ENCODE results near the gene TLR2.

Gene TLR2

DNA sequence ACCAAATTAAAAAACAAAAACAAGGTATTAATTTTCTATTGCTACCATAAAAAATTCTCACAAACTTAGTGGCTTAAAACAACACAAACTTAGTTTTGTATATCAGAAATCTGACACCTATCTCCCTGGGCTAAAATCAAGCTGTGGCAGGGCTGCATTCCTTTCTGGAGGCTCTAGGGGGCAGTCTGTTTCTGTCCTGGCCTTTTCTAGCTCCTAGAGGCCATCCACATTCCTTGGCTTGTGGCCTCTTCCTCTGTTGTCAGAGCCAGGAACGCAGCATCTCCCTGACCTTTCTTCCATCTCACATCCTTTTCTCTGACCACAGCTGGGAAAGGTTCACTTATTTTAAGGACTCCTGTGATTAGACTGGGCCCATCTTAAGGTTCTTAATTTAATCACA lies 38.9 kb upstream of the TLR2 start:
- H3K36me3 ChIP-seq (ENCODE audit: insufficient read depth, low read depth, low read length), result no peaks in the 10 kb centered on the region
- no peaks in the 10 kb centered on the region for H3K27me3 ChIP-seq (ENCODE audit: insufficient read depth, low read length)
- no peak overlapping the region for H3K4me3 ChIP-seq (ENCODE audit: low read length)
- no peak overlapping the region for H3K9ac ChIP-seq (ENCODE audit: low read depth, low read length)
- no peak overlapping the region for H3K27ac ChIP-seq (ENCODE audit: low read length)
- 0 out of 2 replicates have a peak, but pooled peaks cover 2% of the 10 kb centered on the region for H3K4me1 ChIP-seq (ENCODE audit: insufficient read depth, low read length)
- H3K9me3 ChIP-seq (ENCODE audit: insufficient read depth, low read depth, low read length), result peaks cover 10% of the 10 kb centered on the region

DNA sequence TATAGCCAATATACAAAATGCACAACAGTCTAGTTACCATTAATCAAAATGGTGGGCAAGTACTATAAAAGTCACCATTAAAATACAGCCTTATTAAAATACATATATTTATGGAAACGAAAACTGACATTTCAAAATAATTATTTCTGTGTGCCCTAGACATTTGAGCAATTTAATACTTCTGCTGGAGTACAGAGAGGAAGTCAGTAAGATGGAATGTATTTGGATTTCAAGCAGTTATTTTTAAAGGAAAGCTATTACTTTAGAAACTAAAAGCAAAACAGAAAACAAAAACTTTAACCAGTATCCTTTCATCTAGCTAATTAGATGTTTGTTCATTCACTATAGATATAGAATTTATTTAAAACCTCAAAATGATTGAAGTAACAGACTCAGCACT lies 37.8 kb upstream of the TLR2 start:
- 0 out of 2 replicates have a peak, but pooled peaks cover 2% of the 10 kb centered on the region for H3K4me1 ChIP-seq (ENCODE audit: insufficient read depth, low read length)
- no peak overlapping the region for H3K4me3 ChIP-seq (ENCODE audit: low read length)
- H3K9me3 ChIP-seq (ENCODE audit: insufficient read depth, low read depth, low read length), result peaks cover 10% of the 10 kb centered on the region
- no peaks in the 10 kb centered on the region for H3K27me3 ChIP-seq (ENCODE audit: insufficient read depth, low read length)
- H3K27ac ChIP-seq (ENCODE audit: low read length), result no peak overlapping the region
- no peak overlapping the region for H3K9ac ChIP-seq (ENCODE audit: low read depth, low read length)
- no peaks in the 10 kb centered on the region for H3K36me3 ChIP-seq (ENCODE audit: insufficient read depth, low read depth, low read length)

DNA sequence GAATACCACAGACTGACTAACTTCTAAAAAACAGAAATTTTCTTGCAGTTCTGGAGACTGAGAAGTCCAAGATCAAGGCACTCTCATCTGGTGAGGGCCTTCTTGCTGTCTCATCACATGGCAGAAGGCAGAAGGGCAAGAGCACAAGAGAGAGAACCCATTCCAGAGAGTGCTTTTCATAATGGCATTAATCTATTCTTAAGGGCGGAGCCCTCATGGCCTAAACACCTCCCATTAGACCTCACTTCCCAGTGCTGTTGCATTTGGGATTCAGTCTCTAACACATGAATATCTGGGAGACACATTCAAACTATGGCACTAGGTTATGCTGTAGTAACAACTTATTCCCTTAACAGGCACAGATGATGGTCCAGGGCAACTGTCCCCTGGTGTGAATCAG lies 37.1 kb upstream of the TLR2 start:
- H3K36me3 ChIP-seq (ENCODE audit: insufficient read depth, low read depth, low read length), result no peaks in the 10 kb centered on the region
- H3K9ac ChIP-seq (ENCODE audit: low read depth, low read length), result no peak overlapping the region
- H3K4me1 ChIP-seq (ENCODE audit: insufficient read depth, low read length), result 0 out of 2 replicates have a peak, but pooled peaks cover 4% of the 10 kb centered on the region
- H3K9me3 ChIP-seq (ENCODE audit: insufficient read depth, low read depth, low read length), result peaks cover 10% of the 10 kb centered on the region
- no peak overlapping the region for H3K4me3 ChIP-seq (ENCODE audit: low read length)
- H3K27me3 ChIP-seq (ENCODE audit: insufficient read depth, low read length), result no peaks in the 10 kb centered on the region
- no peak overlapping the region for H3K27ac ChIP-seq (ENCODE audit: low read length)

DNA sequence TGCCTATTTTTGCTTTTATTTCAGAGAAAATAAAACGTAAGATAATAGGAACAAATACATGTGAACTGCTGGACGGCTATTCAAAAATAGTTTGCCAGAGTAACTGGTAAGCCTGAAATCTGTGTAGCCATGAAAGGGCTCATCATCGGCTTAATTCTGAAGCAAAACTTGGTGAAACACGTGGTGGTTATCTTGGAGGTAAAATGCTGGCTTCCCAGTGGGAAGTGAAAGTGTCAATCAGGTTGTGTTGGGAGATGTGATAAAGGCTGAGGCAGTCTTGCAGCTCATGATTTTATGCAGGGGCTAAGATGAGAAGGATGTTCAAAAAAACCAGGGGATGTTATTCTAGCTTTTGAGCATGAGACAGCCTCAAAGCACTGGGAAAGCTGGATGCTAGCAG lies 36.1 kb upstream of the TLR2 start:
- Histone ChIP-seq H3K9me3 (ENCODE audit: insufficient read depth, low read depth, low read length) (peaks cover 10% of the 10 kb centered on the region), H3K36me3 (ENCODE audit: insufficient read depth, low read depth, low read length) (no peaks in the 10 kb centered on the region), H3K4me3 (ENCODE audit: low read length) (no peak overlapping the region), H3K4me1 (ENCODE audit: insufficient read depth, low read length) (0 out of 2 replicates have a peak, but pooled peaks cover 4% of the 10 kb centered on the region), H3K27me3 (ENCODE audit: insufficient read depth, low read length) (no peaks in the 10 kb centered on the region), H3K27ac (ENCODE audit: low read length) (no peak overlapping the region), H3K9ac (ENCODE audit: low read depth, low read length) (no peak overlapping the region)

DNA sequence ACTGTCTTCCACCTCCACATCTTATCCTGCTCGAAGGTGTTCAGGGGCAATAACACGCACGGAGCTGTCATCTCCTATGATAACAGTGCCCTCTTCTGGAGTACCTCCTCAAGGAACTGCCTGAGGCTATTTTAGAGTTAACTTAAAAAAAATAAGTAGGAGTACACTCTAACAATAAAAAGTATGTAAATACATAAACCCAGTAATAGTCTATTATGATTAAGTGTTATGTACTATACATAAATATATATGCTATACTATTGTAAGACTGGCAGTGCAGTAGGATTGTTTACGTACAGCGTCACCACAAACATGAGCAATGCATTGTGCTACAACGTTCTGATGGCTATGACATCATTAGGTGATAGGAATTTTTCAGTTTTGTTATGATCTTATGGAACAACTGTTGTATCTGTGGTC lies 34.5 kb upstream of the TLR2 start:
- Histone ChIP-seq H3K9me3 (ENCODE audit: insufficient read depth, low read depth, low read length) (peaks cover 10% of the 10 kb centered on the region), H3K4me3 (ENCODE audit: low read length) (no peak overlapping the region), H3K27me3 (ENCODE audit: insufficient read depth, low read length) (no peaks in the 10 kb centered on the region), H3K9ac (ENCODE audit: low read depth, low read length) (no peak overlapping the region), H3K4me1 (ENCODE audit: insufficient read depth, low read length) (0 out of 2 replicates have a peak, but pooled peaks cover 4% of the 10 kb centered on the region), H3K27ac (ENCODE audit: low read length) (no peak overlapping the region), H3K36me3 (ENCODE audit: insufficient read depth, low read depth, low read length) (no peaks in the 10 kb centered on the region)

DNA sequence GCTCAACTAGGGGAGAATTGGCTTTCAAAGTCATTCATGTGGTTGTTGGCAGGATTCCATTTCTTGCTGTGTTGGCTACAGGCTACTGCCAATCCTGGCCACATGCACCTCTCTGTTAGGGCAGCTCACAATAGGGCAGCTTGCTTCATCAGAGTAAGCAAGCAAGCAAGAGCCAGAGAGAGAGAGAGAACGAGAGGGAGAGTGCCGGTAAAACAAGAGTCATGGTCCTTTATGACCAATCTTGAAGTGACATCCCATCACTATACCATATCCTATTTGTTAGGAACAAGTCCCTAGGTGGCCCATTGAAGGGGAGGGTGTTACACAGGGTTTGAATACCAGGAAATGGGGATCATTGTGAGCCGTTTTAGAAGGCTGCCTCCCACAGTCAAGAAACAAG lies 33.0 kb upstream of the TLR2 start:
- no peaks in the 10 kb centered on the region for H3K27me3 ChIP-seq (ENCODE audit: insufficient read depth, low read length)
- H3K27ac ChIP-seq (ENCODE audit: low read length), result no peak overlapping the region
- no peak overlapping the region for H3K4me3 ChIP-seq (ENCODE audit: low read length)
- no peak overlapping the region for H3K9ac ChIP-seq (ENCODE audit: low read depth, low read length)
- no peaks in the 10 kb centered on the region for H3K9me3 ChIP-seq (ENCODE audit: insufficient read depth, low read depth, low read length)
- no peaks in the 10 kb centered on the region for H3K36me3 ChIP-seq (ENCODE audit: insufficient read depth, low read depth, low read length)
- H3K4me1 ChIP-seq (ENCODE audit: insufficient read depth, low read length), result 0 out of 2 replicates have a peak, but pooled peaks cover 4% of the 10 kb centered on the region

DNA sequence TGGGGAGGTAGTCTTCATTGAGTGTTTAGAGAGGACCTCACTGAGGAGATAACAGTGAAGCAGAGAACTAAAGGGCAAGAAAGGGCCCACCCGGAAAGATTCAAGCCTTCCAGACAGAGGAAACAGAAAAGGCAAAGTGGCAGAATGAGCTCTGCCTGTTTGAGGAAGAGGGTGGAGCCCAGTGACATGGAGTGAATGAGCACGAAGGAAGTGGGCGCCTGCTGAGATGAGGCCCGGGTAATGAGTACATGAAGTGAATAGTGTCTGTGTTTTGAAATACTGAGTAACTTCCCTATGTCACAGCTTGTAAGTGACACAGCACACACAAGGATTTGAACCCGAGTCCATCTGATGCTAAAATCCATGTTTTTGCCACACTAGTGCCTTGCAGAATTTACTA lies 32.5 kb upstream of the TLR2 start:
- no peaks in the 10 kb centered on the region for H3K9me3 ChIP-seq (ENCODE audit: insufficient read depth, low read depth, low read length)
- no peak overlapping the region for H3K27ac ChIP-seq (ENCODE audit: low read length)
- H3K9ac ChIP-seq (ENCODE audit: low read depth, low read length), result no peak overlapping the region
- no peak overlapping the region for H3K4me3 ChIP-seq (ENCODE audit: low read length)
- H3K4me1 ChIP-seq (ENCODE audit: insufficient read depth, low read length), result 0 out of 2 replicates have a peak, but pooled peaks cover 4% of the 10 kb centered on the region
- no peaks in the 10 kb centered on the region for H3K36me3 ChIP-seq (ENCODE audit: insufficient read depth, low read depth, low read length)
- H3K27me3 ChIP-seq (ENCODE audit: insufficient read depth, low read length), result no peaks in the 10 kb centered on the region

DNA sequence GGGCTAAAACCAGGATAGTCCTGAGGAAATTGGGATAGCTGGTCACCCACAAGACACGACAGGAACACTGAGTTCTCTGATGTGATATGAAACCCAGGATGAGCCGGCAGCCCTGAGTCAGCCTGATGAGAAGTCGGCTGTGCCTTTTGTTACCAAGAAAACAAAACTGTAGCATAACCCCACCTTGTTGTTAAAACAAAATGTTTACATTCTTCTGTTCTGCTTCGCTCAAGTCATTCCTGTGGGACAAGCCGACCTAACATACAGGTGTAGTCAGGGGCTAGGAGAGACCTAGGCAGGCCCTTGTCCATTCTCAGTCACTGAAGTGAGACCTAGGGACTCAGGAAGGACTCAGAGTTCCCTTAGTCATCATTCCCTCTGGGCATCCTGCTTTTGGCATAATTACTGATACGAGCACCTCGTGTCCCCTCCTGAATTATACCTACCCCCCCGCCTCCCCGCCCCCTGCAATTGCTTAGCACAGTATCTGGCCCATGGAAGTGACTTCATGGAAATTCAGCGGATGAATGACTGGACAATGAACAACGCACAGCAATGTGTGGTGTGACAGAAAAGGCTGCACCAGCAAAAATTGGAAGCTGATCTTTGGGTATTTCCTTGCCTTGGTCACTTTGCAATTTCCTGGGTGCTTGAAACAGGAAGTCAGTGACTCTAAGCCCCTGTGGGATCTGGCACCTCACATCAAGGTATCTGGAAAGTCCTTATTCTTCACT lies 31.9 kb upstream of the TLR2 start:
- no peaks in the 10 kb centered on the region for H3K27me3 ChIP-seq (ENCODE audit: insufficient read depth, low read length)
- H3K4me1 ChIP-seq (ENCODE audit: insufficient read depth, low read length), result 0 out of 2 replicates have a peak, but pooled peaks cover 4% of the 10 kb centered on the region
- no peaks in the 10 kb centered on the region for H3K9me3 ChIP-seq (ENCODE audit: insufficient read depth, low read depth, low read length)
- no peaks in the 10 kb centered on the region for H3K36me3 ChIP-seq (ENCODE audit: insufficient read depth, low read depth, low read length)
- H3K27ac ChIP-seq (ENCODE audit: low read length), result no peak overlapping the region
- H3K9ac ChIP-seq (ENCODE audit: low read depth, low read length), result no peak overlapping the region
- no peak overlapping the region for H3K4me3 ChIP-seq (ENCODE audit: low read length)

DNA sequence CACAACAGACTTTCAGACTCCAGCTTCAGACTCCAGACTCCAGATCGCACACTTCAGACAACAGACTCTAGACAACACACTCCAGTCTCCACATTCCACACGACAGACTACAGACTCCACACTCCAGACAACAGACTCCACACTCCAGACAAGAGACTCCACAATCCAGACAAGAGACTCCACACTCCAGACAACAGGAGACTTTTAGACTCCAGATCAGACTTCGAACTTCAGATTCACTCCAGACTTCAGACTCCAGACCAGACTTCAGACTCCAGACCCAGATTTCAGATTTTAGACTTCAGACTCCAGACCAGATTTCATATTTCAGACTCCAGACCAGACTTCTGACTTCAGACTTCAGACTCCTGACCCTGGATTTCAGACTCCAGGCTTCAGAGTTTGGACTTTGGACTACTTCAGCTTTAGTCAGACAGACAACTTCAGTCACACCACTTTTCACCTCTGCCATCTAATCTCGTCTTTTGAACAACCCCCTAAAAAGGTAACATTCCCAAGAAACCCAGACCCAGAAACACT lies 29.0 kb upstream of the TLR2 start:
- no peaks in the 10 kb centered on the region for H3K9me3 ChIP-seq (ENCODE audit: insufficient read depth, low read depth, low read length)
- H3K4me3 ChIP-seq (ENCODE audit: low read length), result no peak overlapping the region
- no peak overlapping the region for H3K27ac ChIP-seq (ENCODE audit: low read length)
- H3K4me1 ChIP-seq (ENCODE audit: insufficient read depth, low read length), result 0 out of 2 replicates have a peak, but pooled peaks cover 2% of the 10 kb centered on the region
- no peak overlapping the region for H3K9ac ChIP-seq (ENCODE audit: low read depth, low read length)
- H3K27me3 ChIP-seq (ENCODE audit: insufficient read depth, low read length), result no peaks in the 10 kb centered on the region
- H3K36me3 ChIP-seq (ENCODE audit: insufficient read depth, low read depth, low read length), result no peaks in the 10 kb centered on the region

DNA sequence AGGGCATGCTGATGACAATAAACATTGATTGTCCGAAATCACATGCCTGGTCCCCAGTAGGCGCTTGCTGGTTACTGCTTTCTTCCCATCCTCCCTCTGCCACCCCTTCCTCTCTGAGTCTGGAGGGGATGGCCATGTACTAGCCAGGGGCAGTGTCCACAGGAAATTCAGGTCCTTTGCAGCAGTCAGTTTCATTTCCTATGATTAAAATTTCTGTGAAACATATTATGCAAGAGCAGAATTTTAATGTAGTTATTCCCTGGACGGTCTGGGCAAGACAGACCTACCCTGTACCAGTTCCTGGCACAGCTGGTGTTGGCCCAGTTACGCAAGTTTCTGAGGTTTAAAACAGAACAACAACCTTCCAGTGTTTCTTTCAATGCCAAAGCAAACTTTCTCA lies 28.2 kb upstream of the TLR2 start:
- Histone ChIP-seq H3K9me3 (ENCODE audit: insufficient read depth, low read depth, low read length) (no peaks in the 10 kb centered on the region), H3K9ac (ENCODE audit: low read depth, low read length) (no peak overlapping the region), H3K4me1 (ENCODE audit: insufficient read depth, low read length) (0 out of 2 replicates have a peak, but pooled peaks cover 2% of the 10 kb centered on the region), H3K27me3 (ENCODE audit: insufficient read depth, low read length) (no peaks in the 10 kb centered on the region), H3K36me3 (ENCODE audit: insufficient read depth, low read depth, low read length) (no peaks in the 10 kb centered on the region), H3K4me3 (ENCODE audit: low read length) (no peak overlapping the region), H3K27ac (ENCODE audit: low read length) (no peak overlapping the region)

DNA sequence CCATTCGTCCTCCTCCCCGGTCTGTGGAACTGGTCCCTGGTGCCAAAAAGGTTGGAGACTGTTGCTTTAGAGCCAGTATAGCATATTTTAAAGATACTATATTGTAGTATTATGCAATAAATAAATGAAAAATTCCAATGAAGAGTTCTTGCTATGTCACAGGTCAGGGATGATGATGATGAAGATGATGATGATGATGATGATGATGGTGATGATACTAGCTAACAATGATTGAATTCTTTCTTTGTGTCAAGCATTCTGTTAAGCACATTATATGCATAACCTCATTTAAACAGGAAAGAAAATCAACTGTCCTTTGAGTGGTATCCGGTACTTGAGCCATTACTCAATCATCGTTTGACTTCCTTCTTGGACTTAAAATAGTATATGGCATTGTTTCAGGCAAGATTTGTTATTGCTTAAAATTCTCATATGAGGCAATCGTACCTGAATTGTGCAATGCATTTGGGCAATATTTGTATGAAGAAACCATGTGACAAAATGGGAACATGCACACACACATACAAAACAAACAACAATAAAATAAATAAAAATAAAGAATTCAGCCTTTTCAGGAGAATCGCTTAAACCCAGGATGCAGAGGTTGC lies 22.8 kb upstream of the TLR2 start:
- H3K27ac ChIP-seq (ENCODE audit: low read length), result no peak overlapping the region
- no peak overlapping the region for H3K4me3 ChIP-seq (ENCODE audit: low read length)
- peaks cover 6% of the 10 kb centered on the region; the same call in 1 of the 2 replicates for H3K9me3 ChIP-seq (ENCODE audit: insufficient read depth, low read depth, low read length)
- H3K4me1 ChIP-seq (ENCODE audit: insufficient read depth, low read length), result no peaks in the 10 kb centered on the region
- H3K27me3 ChIP-seq (ENCODE audit: insufficient read depth, low read length), result no peaks in the 10 kb centered on the region
- no peaks in the 10 kb centered on the region for H3K36me3 ChIP-seq (ENCODE audit: insufficient read depth, low read depth, low read length)
- H3K9ac ChIP-seq (ENCODE audit: low read depth, low read length), result no peak overlapping the region

DNA sequence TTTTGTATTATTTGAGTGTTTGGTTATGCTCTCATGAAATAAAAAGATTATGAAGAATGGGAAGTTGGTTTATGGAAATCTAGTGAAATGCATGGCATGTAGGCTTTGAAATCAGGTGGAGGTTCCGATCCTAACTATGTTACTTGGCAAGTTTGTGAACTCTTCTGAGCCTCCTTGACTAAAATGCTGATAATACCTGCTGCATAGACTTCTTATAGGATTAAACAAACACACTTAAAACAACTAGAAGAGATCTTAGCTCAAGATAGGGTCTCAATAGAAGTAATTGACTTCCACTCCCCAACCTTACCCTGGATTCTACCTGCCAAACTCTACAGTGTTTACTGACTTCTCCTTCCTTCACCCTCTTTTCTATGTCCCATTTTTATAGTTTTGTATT lies 22.2 kb upstream of the TLR2 start:
- Histone ChIP-seq H3K4me3 (ENCODE audit: low read length) (no peak overlapping the region), H3K9ac (ENCODE audit: low read depth, low read length) (no peak overlapping the region), H3K27me3 (ENCODE audit: insufficient read depth, low read length) (no peaks in the 10 kb centered on the region), H3K9me3 (ENCODE audit: insufficient read depth, low read depth, low read length) (peaks cover 6% of the 10 kb centered on the region; the same call in 1 of the 2 replicates), H3K4me1 (ENCODE audit: insufficient read depth, low read length) (no peaks in the 10 kb centered on the region), H3K27ac (ENCODE audit: low read length) (no peak overlapping the region), H3K36me3 (ENCODE audit: insufficient read depth, low read depth, low read length) (no peaks in the 10 kb centered on the region)
